ENCODE measurements around the gene RUVBL1. TPM values are rescaled to one million over a fixed set of nuclear protein-coding genes. Genes with fewer than 3 reads are reported as not detected.

The RUVBL1 gene
- total RNA-seq, 2 donors from 2014 or later, result 81.2 to 91.1 TPM

DNA sequence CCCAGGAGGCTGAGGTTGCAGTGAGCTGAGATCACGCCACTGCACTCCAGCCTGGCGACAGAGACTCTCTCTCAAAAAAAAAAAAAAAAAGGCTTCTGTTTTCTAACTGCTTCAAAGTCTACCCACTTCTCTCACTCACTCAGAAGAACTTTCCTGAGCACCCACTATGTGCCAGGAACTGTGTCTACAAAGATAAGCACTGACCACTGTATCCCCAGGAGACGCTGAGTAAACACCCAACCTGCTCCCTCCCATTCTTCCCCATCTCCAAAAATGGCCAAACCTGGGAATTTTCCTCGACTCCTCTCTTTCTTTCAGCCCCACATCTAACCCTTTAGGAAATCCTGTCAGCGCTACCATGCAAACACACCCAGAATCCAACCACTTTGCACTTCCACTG lies 12.5 kb downstream of the RUVBL1 start:
- Mint-ChIP-seq H3K4me3 (no peak overlapping the region), H3K9me3 (no peaks in the 10 kb centered on the region), H3K36me3 (ENCODE audit: low read depth) (peaks cover 48% of the 10 kb centered on the region), H3K4me1 (peaks cover 18% of the 10 kb centered on the region), H3K27ac (peak overlapping the region; percentile 44), H3K27me3 (ENCODE audit: insufficient read depth) (no peaks in the 10 kb centered on the region)
- Histone ChIP-seq H3K9me3 (ENCODE audit: control insufficient read depth, low read length) (peaks cover 4% of the 10 kb centered on the region), H3K4me1 (ENCODE audit: control insufficient read depth, insufficient read depth, low read length) (peaks cover 5% of the 10 kb centered on the region), H3K9ac (ENCODE audit: extremely low read depth, low read length, poor library complexity, severe bottlenecking) (no peak overlapping the region), H3K4me3 (ENCODE audit: low read length) (no peak overlapping the region), H3K27me3 (ENCODE audit: control insufficient read depth, insufficient read depth, low read length, poor library complexity, severe bottlenecking) (no peaks in the 10 kb centered on the region), H3K36me3 (ENCODE audit: control insufficient read depth, insufficient read depth, low read length) (peaks cover 39% of the 10 kb centered on the region), H3K27ac (ENCODE audit: low read depth, low read length) (no peak overlapping the region)
- TF ChIP-seq, protein P1, sequence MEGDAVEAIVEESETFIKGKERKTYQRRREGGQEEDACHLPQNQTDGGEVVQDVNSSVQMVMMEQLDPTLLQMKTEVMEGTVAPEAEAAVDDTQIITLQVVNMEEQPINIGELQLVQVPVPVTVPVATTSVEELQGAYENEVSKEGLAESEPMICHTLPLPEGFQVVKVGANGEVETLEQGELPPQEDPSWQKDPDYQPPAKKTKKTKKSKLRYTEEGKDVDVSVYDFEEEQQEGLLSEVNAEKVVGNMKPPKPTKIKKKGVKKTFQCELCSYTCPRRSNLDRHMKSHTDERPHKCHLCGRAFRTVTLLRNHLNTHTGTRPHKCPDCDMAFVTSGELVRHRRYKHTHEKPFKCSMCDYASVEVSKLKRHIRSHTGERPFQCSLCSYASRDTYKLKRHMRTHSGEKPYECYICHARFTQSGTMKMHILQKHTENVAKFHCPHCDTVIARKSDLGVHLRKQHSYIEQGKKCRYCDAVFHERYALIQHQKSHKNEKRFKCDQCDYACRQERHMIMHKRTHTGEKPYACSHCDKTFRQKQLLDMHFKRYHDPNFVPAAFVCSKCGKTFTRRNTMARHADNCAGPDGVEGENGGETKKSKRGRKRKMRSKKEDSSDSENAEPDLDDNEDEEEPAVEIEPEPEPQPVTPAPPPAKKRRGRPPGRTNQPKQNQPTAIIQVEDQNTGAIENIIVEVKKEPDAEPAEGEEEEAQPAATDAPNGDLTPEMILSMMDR (conservative IDR thresholded peaks at IDR 0.05), result no peak
- 96 to 100% methylated on average over 4 to 5 of the region's 5 CpGs for WGBS, 2 experiments (ENCODE audit: insufficient coverage in 1 of 2, insufficient read length in 1 of 2)
- DNase-seq, result no peak

DNA sequence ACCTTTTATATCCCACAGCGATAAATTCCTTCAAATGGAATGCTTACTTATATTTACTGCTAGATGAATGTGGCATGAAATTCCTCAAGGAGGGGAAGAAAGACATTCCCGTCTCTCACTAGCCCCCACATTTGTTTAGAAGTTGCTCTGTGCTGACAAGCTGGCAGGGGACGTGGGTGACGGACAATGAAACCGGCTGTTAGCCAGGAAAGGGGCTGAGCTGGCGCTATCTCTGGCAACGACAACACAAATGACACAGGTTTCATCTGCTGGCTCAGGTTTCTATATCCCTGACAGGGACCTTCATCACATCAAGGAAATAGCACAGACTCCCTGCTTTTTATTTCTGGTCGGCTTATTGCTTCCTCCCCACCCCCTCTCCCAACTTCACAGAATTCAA lies 15.8 kb downstream of the RUVBL1 start:
- peaks cover 4% of the 10 kb centered on the region for H3K9me3 ChIP-seq (ENCODE audit: control insufficient read depth, low read length)
- peak overlapping the region; percentile 70 for H3K27ac Mint-ChIP-seq
- H3K4me1 ChIP-seq (ENCODE audit: control insufficient read depth, insufficient read depth, low read length), result peaks cover 5% of the 10 kb centered on the region
- H3K36me3 Mint-ChIP-seq (ENCODE audit: low read depth), result peaks cover 59% of the 10 kb centered on the region
- H3K27me3 ChIP-seq (ENCODE audit: control insufficient read depth, insufficient read depth, low read length, poor library complexity, severe bottlenecking), result no peaks in the 10 kb centered on the region
- H3K4me3 ChIP-seq (ENCODE audit: low read length), result peak overlapping the region; percentile 49
- DNase-seq, result peak; percentile 58
- WGBS, 2 experiments (ENCODE audit: insufficient coverage in 1 of 2, insufficient read length in 1 of 2), result 46 to 71% methylated on average over 4 to 8 of the region's 8 CpGs
- no peaks in the 10 kb centered on the region for H3K9me3 Mint-ChIP-seq
- TF ChIP-seq, protein P1 (conservative IDR thresholded peaks at IDR 0.05), result no peak
- no peak overlapping the region for H3K27ac ChIP-seq (ENCODE audit: low read depth, low read length)
- peaks cover 18% of the 10 kb centered on the region for H3K4me1 Mint-ChIP-seq
- H3K36me3 ChIP-seq (ENCODE audit: control insufficient read depth, insufficient read depth, low read length), result peaks cover 55% of the 10 kb centered on the region
- H3K27me3 Mint-ChIP-seq (ENCODE audit: insufficient read depth), result no peaks in the 10 kb centered on the region
- H3K4me3 Mint-ChIP-seq, result peak overlapping the region; percentile 29
- H3K9ac ChIP-seq (ENCODE audit: extremely low read depth, low read length, poor library complexity, severe bottlenecking), result no peak overlapping the region

DNA sequence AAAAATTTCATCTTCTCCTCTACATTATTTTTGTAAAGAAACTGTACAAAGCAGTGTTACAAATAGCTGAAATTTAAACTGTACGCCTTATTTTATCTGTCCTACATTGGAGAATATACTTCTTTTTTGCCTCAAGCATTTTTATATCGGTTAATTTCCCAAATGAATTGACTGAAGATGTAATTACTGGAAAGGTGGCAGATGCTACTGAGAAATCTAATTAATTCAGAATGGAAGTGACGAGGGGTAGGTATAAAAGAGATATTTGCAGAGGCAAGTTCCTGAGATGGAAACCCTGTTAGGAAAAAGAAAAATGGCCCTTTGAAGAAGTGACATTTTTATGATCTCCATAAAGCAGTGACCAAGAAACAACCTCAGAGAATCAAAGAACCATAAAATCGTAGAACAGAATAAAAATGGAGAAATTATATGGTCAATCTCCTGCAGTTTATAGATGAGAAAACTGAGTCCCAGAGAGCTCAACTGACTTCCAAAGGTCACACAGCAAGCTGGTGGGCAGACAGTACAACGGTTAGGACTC lies 20.4 kb downstream of the RUVBL1 start:
- H3K27me3 Mint-ChIP-seq (ENCODE audit: insufficient read depth), result no peaks in the 10 kb centered on the region
- H3K9ac ChIP-seq (ENCODE audit: extremely low read depth, low read length, poor library complexity, severe bottlenecking), result no peak overlapping the region
- H3K27me3 ChIP-seq (ENCODE audit: control insufficient read depth, insufficient read depth, low read length, poor library complexity, severe bottlenecking), result no peaks in the 10 kb centered on the region
- H3K4me1 ChIP-seq (ENCODE audit: control insufficient read depth, insufficient read depth, low read length), result peaks cover 24% of the 10 kb centered on the region
- no peak overlapping the region for H3K27ac ChIP-seq (ENCODE audit: low read depth, low read length)
- WGBS, 2 experiments (ENCODE audit: insufficient coverage in 1 of 2, insufficient read length in 1 of 2), result 91 to 92% methylated on average over 4 to 5 of the region's 5 CpGs
- H3K36me3 Mint-ChIP-seq (ENCODE audit: low read depth), result peaks cover 65% of the 10 kb centered on the region
- no peak overlapping the region for H3K4me3 Mint-ChIP-seq
- TF ChIP-seq, protein P1 (conservative IDR thresholded peaks at IDR 0.05), result no peak
- no peaks in the 10 kb centered on the region for H3K9me3 Mint-ChIP-seq
- peaks cover 63% of the 10 kb centered on the region for H3K36me3 ChIP-seq (ENCODE audit: control insufficient read depth, insufficient read depth, low read length)
- peaks cover 15% of the 10 kb centered on the region for H3K4me1 Mint-ChIP-seq
- H3K27ac Mint-ChIP-seq, result no peak overlapping the region
- H3K4me3 ChIP-seq (ENCODE audit: low read length), result no peak overlapping the region
- DNase-seq, result no peak
- H3K9me3 ChIP-seq (ENCODE audit: control insufficient read depth, low read length), result peaks cover 4% of the 10 kb centered on the region

Data from endodermal cell (in vitro differentiated cells).